Stimulated activated CD8-positive, alpha-beta memory T cell treated with anti-CD3 and anti-CD28 coated beads, Interleukin-12 subunit alpha, Interleukin-12 subunit beta, amount 100 ng/mL, for 1 hour (primary cell): ENCODE data around the gene TRDN.
"Not testable (repeated sequence)": the region's sequence is repeated elsewhere in the genome, so short reads cannot be mapped to it uniquely, and the experiment has no call there.

Source experiments
- DNase-seq: peaks from one replicate; pipeline ENCODE4 v3.0.0-alpha.2; 2020; ENCODE audit warnings: low read depth

The TRDN gene

GRCh38 chr6:123404975-123405374, 231.8 kb downstream of the TRDN start:
- no peak for DNase-seq

- DNase-seq, result no peak
Measured at GRCh38 chr6:123402052-123402451, 234.7 kb downstream of the TRDN start.

GRCh38 chr6:123398072-123398471, 238.7 kb downstream of the TRDN start:
- DNase-seq, result no peak

GRCh38 chr6:123393331-123393730, 243.4 kb downstream of the TRDN start:
- DNase-seq, result no peak

GRCh38 chr6:123383718-123384117, 253.0 kb downstream of the TRDN start:
- no peak for DNase-seq

GRCh38 chr6:123380257-123380656, 256.5 kb downstream of the TRDN start:
- no peak for DNase-seq

- no peak for DNase-seq
Measured at GRCh38 chr6:123372737-123373136, 264.0 kb downstream of the TRDN start.

- no peak for DNase-seq
Measured at GRCh38 chr6:123363912-123364311, 272.8 kb downstream of the TRDN start.

- no peak for DNase-seq
Measured at GRCh38 chr6:123360359-123360758, 276.4 kb downstream of the TRDN start.

- no peak for DNase-seq
Measured at GRCh38 chr6:123352705-123353104, 284.0 kb downstream of the TRDN start.

- no peak for DNase-seq
Measured at GRCh38 chr6:123352279-123352678, 284.5 kb downstream of the TRDN start.

GRCh38 chr6:123343836-123344235, 292.9 kb downstream of the TRDN start:
- no peak for DNase-seq

- DNase-seq, result no peak
Measured at GRCh38 chr6:123338394-123338793, 298.4 kb downstream of the TRDN start.

GRCh38 chr6:123333000-123333756, 303.6 kb downstream of the TRDN start:
- DNase-seq, result no peak

- DNase-seq, result no peak
Measured at GRCh38 chr6:123332070-123332469, 304.7 kb downstream of the TRDN start.

GRCh38 chr6:123329337-123329736, 307.4 kb downstream of the TRDN start:
- no peak for DNase-seq

- DNase-seq, result no peak
Measured at GRCh38 chr6:123323452-123324329, 313.1 kb downstream of the TRDN start.

- no peak for DNase-seq
Measured at GRCh38 chr6:123321020-123321419, 315.7 kb downstream of the TRDN start.

- DNase-seq, result no peak
Measured at GRCh38 chr6:123316733-123317323, 319.9 kb downstream of the TRDN start.

GRCh38 chr6:123314459-123314858, 322.3 kb downstream of the TRDN start:
- not testable (repeated sequence) for DNase-seq

GRCh38 chr6:123309130-123309529, 327.6 kb downstream of the TRDN start:
- DNase-seq, result no peak

GRCh38 chr6:123306334-123306733, 330.4 kb downstream of the TRDN start:
- no peak for DNase-seq

- DNase-seq, result no peak
Measured at GRCh38 chr6:123295672-123296071, 341.1 kb downstream of the TRDN start.
